ENCODE measurements around the gene RSAD1.

The RSAD1 gene

DNA sequence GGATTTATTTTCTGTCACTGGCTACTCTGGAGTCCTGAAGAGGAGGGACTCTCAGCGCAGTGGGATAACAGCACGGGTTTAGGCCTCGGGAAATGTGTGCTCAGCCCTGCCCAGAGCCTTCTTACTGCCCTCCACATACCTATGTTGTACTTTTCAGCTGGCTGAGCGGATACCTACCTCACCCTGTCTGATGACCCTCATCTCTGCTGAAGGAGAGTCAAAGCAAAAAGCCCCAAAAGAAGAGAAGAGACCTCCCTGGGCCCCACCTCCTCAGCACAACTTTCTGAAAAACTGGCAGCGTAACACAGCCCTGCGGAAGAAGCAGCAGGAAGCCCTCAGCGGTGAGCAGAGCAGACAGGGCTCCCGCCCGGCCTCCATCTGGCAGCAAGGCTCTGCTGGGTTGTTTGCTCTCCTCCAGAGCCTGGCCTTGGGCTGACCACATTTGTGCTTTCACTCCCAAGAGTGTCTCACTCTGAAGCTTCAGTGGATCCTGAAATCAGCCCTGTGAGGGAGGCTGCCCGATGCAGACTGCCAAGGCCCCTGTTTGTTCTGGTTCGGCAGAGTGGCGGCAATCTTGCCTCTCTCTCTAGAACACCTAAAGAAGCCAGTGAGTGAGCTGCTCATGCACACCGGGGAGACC is 39.8 kb downstream of the RSAD1 start:
- no peak for DNase-seq

DNA sequence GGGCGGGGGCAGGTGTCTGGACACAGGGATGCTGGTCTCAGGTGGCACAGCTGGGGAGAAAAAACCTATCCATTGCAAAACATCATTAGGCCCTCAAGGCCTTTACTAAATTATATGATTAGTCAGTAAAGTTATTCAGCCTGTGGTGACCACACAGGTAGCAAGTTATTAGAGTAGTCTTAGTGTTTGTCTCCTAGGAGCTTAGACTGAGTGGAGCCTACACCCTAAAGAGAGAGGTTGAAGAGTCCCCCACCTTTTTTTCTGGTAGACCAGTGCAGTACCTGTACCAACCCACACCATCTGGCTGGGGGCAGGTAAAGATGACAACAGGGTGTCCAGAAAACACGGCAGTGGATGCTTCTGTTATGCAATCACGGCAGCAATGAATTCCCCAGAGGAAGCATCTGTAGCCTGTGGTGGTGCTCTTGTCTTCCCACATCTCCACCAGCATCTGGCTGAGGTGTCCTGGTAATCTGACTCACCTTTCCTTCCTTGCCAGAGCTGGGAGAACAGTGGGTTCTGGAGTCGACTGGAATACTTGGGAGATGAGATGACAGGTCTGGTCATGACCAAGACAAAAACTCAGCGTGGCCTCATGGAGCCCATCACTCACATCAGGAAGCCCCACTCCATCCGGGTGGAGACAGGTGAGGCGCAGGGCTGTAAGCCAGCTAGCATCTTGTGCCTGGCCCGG is 40.6 kb downstream of the RSAD1 start:
- H3K27ac ChIP-seq (ENCODE audit: low read length), result no peak overlapping the region
- H3K4me1 ChIP-seq (ENCODE audit: insufficient read depth, low read length), result no peaks in the 10 kb centered on the region
- H3K9me3 ChIP-seq (ENCODE audit: insufficient read depth, low read length, severe bottlenecking), result no peaks in the 10 kb centered on the region
- H3K4me3 ChIP-seq (ENCODE audit: low read depth in 1 of 2, low read length in 2 of 2), result no peak overlapping the region
- H3K9ac ChIP-seq (ENCODE audit: low read depth, low read length), result no peak overlapping the region
- no peaks in the 10 kb centered on the region for H4K20me1 ChIP-seq (ENCODE audit: insufficient read depth, low read length)
- ATAC-seq (ENCODE audit: insufficient read depth, low read depth) (no peak), DNase-seq (no peak)
- no peak overlapping the region for H2AFZ ChIP-seq (ENCODE audit: low read depth, low read length)
- TF ChIP-seq, protein P1, sequence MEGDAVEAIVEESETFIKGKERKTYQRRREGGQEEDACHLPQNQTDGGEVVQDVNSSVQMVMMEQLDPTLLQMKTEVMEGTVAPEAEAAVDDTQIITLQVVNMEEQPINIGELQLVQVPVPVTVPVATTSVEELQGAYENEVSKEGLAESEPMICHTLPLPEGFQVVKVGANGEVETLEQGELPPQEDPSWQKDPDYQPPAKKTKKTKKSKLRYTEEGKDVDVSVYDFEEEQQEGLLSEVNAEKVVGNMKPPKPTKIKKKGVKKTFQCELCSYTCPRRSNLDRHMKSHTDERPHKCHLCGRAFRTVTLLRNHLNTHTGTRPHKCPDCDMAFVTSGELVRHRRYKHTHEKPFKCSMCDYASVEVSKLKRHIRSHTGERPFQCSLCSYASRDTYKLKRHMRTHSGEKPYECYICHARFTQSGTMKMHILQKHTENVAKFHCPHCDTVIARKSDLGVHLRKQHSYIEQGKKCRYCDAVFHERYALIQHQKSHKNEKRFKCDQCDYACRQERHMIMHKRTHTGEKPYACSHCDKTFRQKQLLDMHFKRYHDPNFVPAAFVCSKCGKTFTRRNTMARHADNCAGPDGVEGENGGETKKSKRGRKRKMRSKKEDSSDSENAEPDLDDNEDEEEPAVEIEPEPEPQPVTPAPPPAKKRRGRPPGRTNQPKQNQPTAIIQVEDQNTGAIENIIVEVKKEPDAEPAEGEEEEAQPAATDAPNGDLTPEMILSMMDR (IDR thresholded peaks at IDR 0.05; ENCODE audit: borderline replicate concordance, extremely low read depth, low read length, poor library complexity, severe bottlenecking), result no peak
- no peak for TF ChIP-seq EZH2 (IDR thresholded peaks at IDR 0.05; ENCODE audit: borderline replicate concordance, low read depth, low read length, severe bottlenecking)
- no peak overlapping the region for H3K4me2 ChIP-seq (ENCODE audit: insufficient read depth, low read length)
- H3K27me3 ChIP-seq (ENCODE audit: insufficient read depth, low read length, poor library complexity), result peaks cover 5% of the 10 kb centered on the region
- H3K36me3 ChIP-seq (ENCODE audit: insufficient read depth, low read length), result no peaks in the 10 kb centered on the region
- H3K79me2 ChIP-seq (ENCODE audit: insufficient read depth, low read length), result no peaks in the 10 kb centered on the region

More for the DNA sequence above, 39.8 kb downstream of the RSAD1 start:
- H4K20me1 ChIP-seq (ENCODE audit: insufficient read depth, low read length), result no peaks in the 10 kb centered on the region
- H3K4me1 ChIP-seq (ENCODE audit: insufficient read depth, low read length), result no peaks in the 10 kb centered on the region
- H3K4me2 ChIP-seq (ENCODE audit: insufficient read depth, low read length), result no peak overlapping the region
- H3K27me3 ChIP-seq (ENCODE audit: insufficient read depth, low read length, poor library complexity), result peaks cover 5% of the 10 kb centered on the region
- no peaks in the 10 kb centered on the region for H3K36me3 ChIP-seq (ENCODE audit: insufficient read depth, low read length)
- no peak overlapping the region for H3K4me3 ChIP-seq (ENCODE audit: low read depth in 1 of 2, low read length in 2 of 2)
- TF ChIP-seq, protein P1 (IDR thresholded peaks at IDR 0.05; ENCODE audit: borderline replicate concordance, extremely low read depth, low read length, poor library complexity, severe bottlenecking), result no peak
- no peak for TF ChIP-seq EZH2 (IDR thresholded peaks at IDR 0.05; ENCODE audit: borderline replicate concordance, low read depth, low read length, severe bottlenecking)
- H3K9ac ChIP-seq (ENCODE audit: low read depth, low read length), result no peak overlapping the region
- H3K9me3 ChIP-seq (ENCODE audit: insufficient read depth, low read length, severe bottlenecking), result no peaks in the 10 kb centered on the region
- H3K79me2 ChIP-seq (ENCODE audit: insufficient read depth, low read length), result no peaks in the 10 kb centered on the region
- no peak overlapping the region for H3K27ac ChIP-seq (ENCODE audit: low read length)
- H2AFZ ChIP-seq (ENCODE audit: low read depth, low read length), result no peak overlapping the region
- no peak for ATAC-seq (ENCODE audit: insufficient read depth, low read depth)

DNA sequence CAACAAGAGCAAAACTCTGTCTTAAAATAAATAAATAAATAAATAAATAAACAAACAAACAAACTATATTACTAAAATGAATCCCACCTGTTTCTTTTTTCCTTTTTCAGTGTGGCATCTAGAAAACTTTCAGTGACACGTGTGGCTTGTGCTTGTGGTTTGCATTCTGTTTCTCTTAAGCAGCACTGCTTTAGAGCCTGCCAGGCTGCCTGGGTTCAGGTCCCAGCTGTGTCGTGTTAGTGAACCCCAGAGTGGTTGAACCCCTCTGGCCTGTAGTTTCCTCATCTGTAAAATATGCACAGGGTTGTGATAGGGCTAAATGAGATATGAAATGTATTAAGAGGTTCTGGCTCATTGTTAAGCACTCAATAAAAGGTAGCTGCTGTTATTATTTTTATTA is 41.8 kb downstream of the RSAD1 start:
- no peak for ATAC-seq (ENCODE audit: insufficient read depth, low read depth)
- H4K20me1 ChIP-seq (ENCODE audit: insufficient read depth, low read length), result no peaks in the 10 kb centered on the region
- DNase-seq, result no peak
- no peak overlapping the region for H3K4me2 ChIP-seq (ENCODE audit: insufficient read depth, low read length)
- peaks cover 5% of the 10 kb centered on the region for H3K27me3 ChIP-seq (ENCODE audit: insufficient read depth, low read length, poor library complexity)
- TF ChIP-seq EZH2 (IDR thresholded peaks at IDR 0.05; ENCODE audit: borderline replicate concordance, low read depth, low read length, severe bottlenecking), result no peak
- TF ChIP-seq, protein P1 (IDR thresholded peaks at IDR 0.05; ENCODE audit: borderline replicate concordance, extremely low read depth, low read length, poor library complexity, severe bottlenecking), result no peak
- H3K79me2 ChIP-seq (ENCODE audit: insufficient read depth, low read length), result no peaks in the 10 kb centered on the region
- H3K36me3 ChIP-seq (ENCODE audit: insufficient read depth, low read length), result no peaks in the 10 kb centered on the region
- no peak overlapping the region for H2AFZ ChIP-seq (ENCODE audit: low read depth, low read length)
- no peak overlapping the region for H3K27ac ChIP-seq (ENCODE audit: low read length)
- H3K9me3 ChIP-seq (ENCODE audit: insufficient read depth, low read length, severe bottlenecking), result no peaks in the 10 kb centered on the region
- H3K9ac ChIP-seq (ENCODE audit: low read depth, low read length), result no peak overlapping the region
- H3K4me3 ChIP-seq (ENCODE audit: low read depth in 1 of 2, low read length in 2 of 2), result no peak overlapping the region
- no peaks in the 10 kb centered on the region for H3K4me1 ChIP-seq (ENCODE audit: insufficient read depth, low read length)
